AG09319 (cell line): Measurements from ENCODE around the gene HHIPL1.
"Not testable (repeated sequence)": the region's sequence is repeated elsewhere in the genome, so short reads cannot be mapped to it uniquely, and the experiment has no call there.

Source experiments
- DNase-seq: peaks from one replicate; pipeline ENCODE4 v3.0.0-alpha.2; 2010; ENCODE audit warnings: low read depth; ENCODE audit errors: extremely low read depth
- TF ChIP-seq, protein P1 (sequence below): IDR thresholded peaks from 2 replicates; pipeline ENCODE4 v1.5.1; 2011; ENCODE audit warnings: low read depth, mild to moderate bottlenecking, inconsistent platforms, low read length, moderate library complexity

Gene HHIPL1

DNA sequence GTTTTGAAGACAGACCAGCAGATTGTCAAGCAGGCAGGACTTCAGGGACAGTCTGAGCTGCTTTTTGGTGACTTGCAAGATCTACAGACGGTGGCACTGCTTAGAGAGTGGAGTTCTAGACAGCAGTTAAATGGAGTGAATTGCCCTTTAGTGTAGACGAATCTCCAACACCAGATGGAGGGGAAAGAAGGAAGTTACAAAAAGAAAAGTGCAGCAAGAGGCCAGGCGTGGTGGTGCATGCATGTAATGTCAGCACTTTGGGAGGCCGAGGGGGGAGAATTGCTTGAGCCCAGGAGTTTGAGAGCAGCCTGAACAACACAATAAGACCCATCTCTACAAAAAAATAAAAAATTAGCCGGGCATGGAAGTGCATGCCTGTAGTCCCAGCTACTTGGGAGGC is 8.4 kb upstream of the HHIPL1 start:
- TF ChIP-seq, protein P1, sequence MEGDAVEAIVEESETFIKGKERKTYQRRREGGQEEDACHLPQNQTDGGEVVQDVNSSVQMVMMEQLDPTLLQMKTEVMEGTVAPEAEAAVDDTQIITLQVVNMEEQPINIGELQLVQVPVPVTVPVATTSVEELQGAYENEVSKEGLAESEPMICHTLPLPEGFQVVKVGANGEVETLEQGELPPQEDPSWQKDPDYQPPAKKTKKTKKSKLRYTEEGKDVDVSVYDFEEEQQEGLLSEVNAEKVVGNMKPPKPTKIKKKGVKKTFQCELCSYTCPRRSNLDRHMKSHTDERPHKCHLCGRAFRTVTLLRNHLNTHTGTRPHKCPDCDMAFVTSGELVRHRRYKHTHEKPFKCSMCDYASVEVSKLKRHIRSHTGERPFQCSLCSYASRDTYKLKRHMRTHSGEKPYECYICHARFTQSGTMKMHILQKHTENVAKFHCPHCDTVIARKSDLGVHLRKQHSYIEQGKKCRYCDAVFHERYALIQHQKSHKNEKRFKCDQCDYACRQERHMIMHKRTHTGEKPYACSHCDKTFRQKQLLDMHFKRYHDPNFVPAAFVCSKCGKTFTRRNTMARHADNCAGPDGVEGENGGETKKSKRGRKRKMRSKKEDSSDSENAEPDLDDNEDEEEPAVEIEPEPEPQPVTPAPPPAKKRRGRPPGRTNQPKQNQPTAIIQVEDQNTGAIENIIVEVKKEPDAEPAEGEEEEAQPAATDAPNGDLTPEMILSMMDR, result no peak
- DNase-seq, result no peak

DNA sequence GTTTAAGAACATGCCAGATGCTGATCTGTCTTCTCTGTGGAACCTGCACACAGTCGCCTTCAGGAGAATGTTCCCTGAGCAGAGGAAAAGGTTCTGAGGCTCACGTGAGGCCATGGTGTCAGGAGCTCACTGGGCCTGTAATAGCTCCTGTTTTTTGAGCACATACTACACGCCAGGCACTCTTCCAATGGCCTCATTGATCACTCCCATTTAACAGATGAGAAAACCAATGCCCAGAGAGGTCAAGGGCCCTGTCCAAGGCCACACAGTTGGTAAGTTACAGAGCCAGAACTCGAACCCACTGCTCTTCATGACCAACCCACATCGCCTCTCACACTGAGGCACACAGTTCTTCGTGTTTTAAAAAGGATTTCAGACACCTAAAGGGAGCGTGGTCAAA is 7.3 kb upstream of the HHIPL1 start:
- no peak for DNase-seq
- TF ChIP-seq, protein P1, result no peak

DNA sequence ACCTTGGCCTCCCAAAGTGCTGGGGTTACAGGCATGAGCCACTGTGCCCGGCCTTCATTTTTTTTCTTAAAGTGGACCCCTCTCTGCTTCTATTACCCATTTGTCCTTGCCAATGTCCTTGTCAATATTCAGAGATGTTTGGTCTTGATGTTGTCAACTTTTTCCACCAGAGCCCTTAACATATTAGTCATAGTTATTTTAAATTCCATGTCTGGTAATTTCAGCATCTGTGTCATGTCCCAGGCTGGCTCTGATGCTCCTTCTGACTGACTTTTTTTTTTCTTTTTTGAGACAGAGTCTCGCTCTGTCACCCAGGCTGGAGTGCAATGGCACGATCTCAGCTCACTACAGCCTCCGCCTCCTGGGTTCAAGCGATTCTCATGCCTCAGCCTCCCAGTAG is 2.2 kb upstream of the HHIPL1 start:
- not testable (repeated sequence) for DNase-seq

DNA sequence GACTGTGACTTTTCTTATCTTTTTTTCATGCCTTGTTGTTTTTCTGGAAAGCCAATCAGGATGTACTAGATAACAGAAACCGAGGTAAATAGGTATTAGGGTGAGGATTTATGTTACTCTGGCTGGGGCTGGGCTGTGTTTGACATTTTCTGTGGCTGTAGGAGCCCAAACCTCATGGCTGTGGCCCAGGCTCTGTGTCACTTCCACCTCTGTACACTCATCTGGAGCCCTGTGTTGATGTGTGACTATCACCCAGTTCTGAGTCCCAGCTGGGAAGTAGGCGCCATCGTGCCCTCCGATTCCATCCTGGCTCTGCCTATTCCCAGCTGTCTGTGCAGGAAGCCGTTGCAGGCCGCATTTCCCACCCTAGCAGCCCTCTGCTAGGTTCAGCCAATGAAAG is 1.6 kb upstream of the HHIPL1 start:
- TF ChIP-seq, protein P1, result no peak
- no peak for DNase-seq

DNA sequence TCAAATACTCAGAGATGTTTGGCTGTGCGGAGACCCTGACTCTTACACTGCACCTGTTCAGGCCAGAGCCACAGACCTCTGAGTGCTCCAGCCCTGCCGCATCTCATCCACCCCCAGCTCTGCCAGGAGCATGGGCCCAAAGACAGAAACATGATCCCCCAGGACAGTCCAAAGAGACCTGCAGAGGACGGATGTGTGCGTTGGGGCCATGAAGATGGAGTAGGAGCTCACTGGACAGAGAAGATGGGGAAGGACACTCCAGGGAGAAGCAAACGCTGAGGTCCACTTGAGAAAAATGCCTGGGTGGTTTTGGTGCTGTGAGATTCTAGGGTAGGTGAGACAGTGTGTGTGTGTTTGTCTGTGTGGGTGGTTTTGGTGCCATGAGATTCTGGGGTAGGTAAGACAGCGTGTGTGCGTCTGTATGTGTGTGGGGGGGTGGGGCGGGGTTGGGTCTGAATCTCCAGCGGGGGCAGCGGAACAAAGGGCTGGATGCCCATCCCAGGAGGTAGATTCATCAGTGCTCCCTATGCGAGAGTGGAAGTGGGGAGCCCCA is 818 bp upstream of the HHIPL1 start:
- DNase-seq, result no peak

DNA sequence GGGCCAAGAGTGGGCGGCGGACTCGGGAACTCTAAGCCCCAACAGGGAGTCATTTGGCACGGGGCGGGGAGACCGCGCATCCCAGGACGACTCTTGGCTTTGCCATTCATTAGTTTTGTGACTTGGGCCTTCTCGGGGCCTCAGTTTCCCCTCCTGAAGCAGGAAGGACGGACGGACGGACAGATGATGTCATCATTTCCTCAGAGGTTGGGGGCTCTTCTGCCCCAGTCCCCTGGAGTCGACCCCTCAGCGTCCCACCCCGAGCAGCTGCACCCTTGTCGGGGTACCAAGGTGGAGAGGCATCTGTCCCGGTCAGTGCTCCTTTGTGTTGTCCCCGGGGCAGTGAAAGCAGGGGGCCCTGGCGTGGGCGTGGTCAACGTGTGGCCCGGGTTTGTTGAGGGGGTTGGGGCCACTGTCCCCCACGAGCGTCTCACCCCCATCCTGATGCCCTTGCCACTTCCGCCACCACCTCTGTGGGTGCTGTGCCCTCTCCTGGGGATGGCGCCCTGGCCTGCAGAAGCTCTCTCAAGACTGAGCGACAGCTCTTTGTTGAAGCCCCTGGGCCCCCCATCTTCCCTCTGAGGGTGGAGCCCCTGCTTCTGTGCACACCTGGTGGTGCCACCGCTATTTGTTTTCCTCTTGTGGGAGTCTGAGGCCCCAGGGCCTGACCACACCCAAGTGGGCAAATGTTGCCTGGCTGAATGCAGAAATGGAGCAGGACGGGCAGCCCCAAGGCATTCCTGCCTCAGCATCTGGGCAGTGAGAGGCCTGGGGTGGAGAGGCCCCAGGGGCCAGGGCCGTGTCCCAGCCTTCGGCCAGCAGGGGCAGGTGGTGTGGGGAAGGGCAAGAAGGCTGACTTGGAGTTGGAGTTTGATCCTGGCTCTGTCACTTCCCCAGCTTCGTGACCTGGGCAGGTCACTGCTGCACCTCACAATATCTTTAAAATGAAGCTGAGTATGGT is 896 bp downstream of the HHIPL1 start:
- TF ChIP-seq, protein P1, result no peak
- no peak for DNase-seq

More for the DNA sequence above, 818 bp upstream of the HHIPL1 start:
- TF ChIP-seq, protein P1, result no peak

DNA sequence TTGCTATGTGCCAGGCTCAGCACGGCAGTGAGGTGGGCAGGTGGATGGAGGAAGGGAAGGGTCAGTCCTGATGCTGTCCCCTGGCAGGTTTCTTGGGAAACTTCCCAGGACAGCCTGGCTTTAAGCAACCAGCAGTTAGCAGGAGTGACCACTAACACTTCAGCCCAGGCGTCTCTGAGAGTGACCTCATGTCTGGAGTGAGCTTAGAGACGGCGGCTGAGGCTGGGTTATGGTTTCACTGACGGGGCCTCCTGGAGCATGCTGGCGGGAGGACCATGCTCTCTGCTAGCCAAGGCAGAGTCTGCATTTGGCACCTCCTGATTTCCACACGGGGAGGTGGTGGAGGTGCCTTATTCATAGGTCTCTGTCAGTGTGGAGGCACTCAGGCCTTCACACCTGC is 2.5 kb downstream of the HHIPL1 start:
- TF ChIP-seq, protein P1, result no peak
- no peak for DNase-seq
